ENCODE data around the gene RABGAP1.

GRCh38 chr9:123058834-123059233, 118.0 kb downstream of the RABGAP1 start:
- TF ChIP-seq EZH2 (IDR thresholded peaks at IDR 0.05; ENCODE audit: insufficient read depth, poor library complexity, severe bottlenecking) (no peak), EZH2phosphoT487 (IDR thresholded peaks at IDR 0.05; ENCODE audit: insufficient read depth, low read depth) (no peak)
